SK-N-SH treated with all-trans-retinoic acid at 6 μM for 48 hours (cell line): Measurements from ENCODE around the gene PRDM15.

ENCODE experiments used
- ATAC-seq: fragments of 200-7000 bp; cut with Tn5 transposase; 3 replicates; pipeline ENCODE4 v1.9.1; 2020; ENCODE audit warnings: mild to moderate bottlenecking, moderate library complexity
- ARNTL ChIP-seq: fragments of 450-650 bp; formaldehyde crosslinking; IDR thresholded peaks from 2 replicates; pipeline ENCODE4 v1.5.0; 2020; ENCODE audit warnings: low read depth, mild to moderate bottlenecking, moderate library complexity, borderline replicate concordance
- BACH2 ChIP-seq: fragments of 250-450 bp; sonication (Bioruptor Pico); IDR thresholded peaks from 2 replicates; pipeline ENCODE4 v1.9.0; 2021; ENCODE audit warnings: mild to moderate bottlenecking, borderline replicate concordance
- CREB5 ChIP-seq: fragments of 250-450 bp; sonication (Bioruptor Pico); IDR thresholded peaks from 2 replicates; pipeline ENCODE4 v1.5.1; 2020; ENCODE audit warnings: low read depth, mild to moderate bottlenecking, moderate library complexity
- ESRRG ChIP-seq: fragments of 250-450 bp; sonication (Bioruptor Pico); IDR thresholded peaks from 2 replicates; pipeline ENCODE4 v1.6.1; 2021; ENCODE audit warnings: mild to moderate bottlenecking
- GLIS3 ChIP-seq: fragments of 250-450 bp; sonication (Bioruptor Pico); IDR thresholded peaks from 2 replicates; pipeline ENCODE4 v1.5.0; 2020; ENCODE audit warnings: mild to moderate bottlenecking, moderate library complexity
- ISL1 ChIP-seq: fragments of 250-450 bp; sonication (Bioruptor Pico); IDR thresholded peaks from 2 replicates; pipeline ENCODE4 v2.1.2; 2022; ENCODE audit warnings: mild to moderate bottlenecking, moderate library complexity
- OSR1 ChIP-seq: fragments of 250-450 bp; sonication (Bioruptor Pico); IDR thresholded peaks from 2 replicates; pipeline ENCODE4 v1.8.0; 2022; ENCODE audit warnings: moderate library complexity, mild to moderate bottlenecking, inconsistent platforms
- PPARA ChIP-seq: fragments of 250-450 bp; sonication (Bioruptor Pico); IDR thresholded peaks from 2 replicates; pipeline ENCODE4 v1.5.0; 2020; ENCODE audit warnings: mild to moderate bottlenecking, borderline replicate concordance
- RARB ChIP-seq: fragments of 250-450 bp; sonication (Bioruptor Pico); IDR thresholded peaks from 2 replicates; pipeline ENCODE4 v1.8.0; 2021; ENCODE audit warnings: mild to moderate bottlenecking, moderate library complexity
- TCF4 ChIP-seq: fragments of 250-450 bp; sonication (Bioruptor Pico); IDR thresholded peaks from 2 replicates; pipeline ENCODE4 v1.8.0; 2021; ENCODE audit warnings: mild to moderate bottlenecking, moderate library complexity, borderline replicate concordance
- TOX ChIP-seq: fragments of 250-450 bp; sonication (Bioruptor Pico); IDR thresholded peaks from 2 replicates; pipeline ENCODE4 v1.8.0; 2021; ENCODE audit warnings: mild to moderate bottlenecking, moderate library complexity, borderline replicate concordance
- TSHZ2 ChIP-seq: fragments of 250-450 bp; sonication (Bioruptor Pico); IDR thresholded peaks from 2 replicates; pipeline ENCODE4 v1.5.0; 2020; ENCODE audit warnings: mild to moderate bottlenecking, moderate library complexity
- ZFP30 ChIP-seq: fragments of 450-650 bp; formaldehyde crosslinking; IDR thresholded peaks from 2 replicates; pipeline ENCODE4 v1.5.0; 2022; ENCODE audit warnings: mild to moderate bottlenecking, moderate library complexity
- ZNF565 ChIP-seq: fragments of 450-650 bp; formaldehyde crosslinking; conservative IDR thresholded peaks from 2 replicates; pipeline ENCODE4 v1.5.0; 2020; ENCODE audit warnings: low read depth, mild to moderate bottlenecking, moderate library complexity
- ZNF70 ChIP-seq: fragments of 450-650 bp; formaldehyde crosslinking; IDR thresholded peaks from 2 replicates; pipeline ENCODE4 v1.5.0; 2020; ENCODE audit warnings: mild to moderate bottlenecking, moderate library complexity
- ZNF8 ChIP-seq: fragments of 450-650 bp; formaldehyde crosslinking; IDR thresholded peaks from 2 replicates; pipeline ENCODE4 v1.5.0; 2020; ENCODE audit warnings: mild to moderate bottlenecking, moderate library complexity
- TF ChIP-seq, protein P1 (sequence below): fragments of 250-450 bp; sonication (Bioruptor Pico); IDR thresholded peaks from 2 replicates; pipeline ENCODE4 v1.5.1; 2021; ENCODE audit warnings: mild to moderate bottlenecking, moderate library complexity
- TF ChIP-seq, protein P2 (sequence below): fragments of 250-450 bp; sonication (Bioruptor Pico); IDR thresholded peaks from 2 replicates; pipeline ENCODE4 v1.8.0; 2021; ENCODE audit warnings: low read depth, mild to moderate bottlenecking, moderate library complexity, borderline replicate concordance
- TF ChIP-seq, protein P3 (sequence below): fragments of 250-450 bp; sonication (Bioruptor Pico); IDR thresholded peaks from 2 replicates; pipeline ENCODE4 v1.8.0; 2020; ENCODE audit warnings: mild to moderate bottlenecking, moderate library complexity, borderline replicate concordance

Gene PRDM15

DNA sequence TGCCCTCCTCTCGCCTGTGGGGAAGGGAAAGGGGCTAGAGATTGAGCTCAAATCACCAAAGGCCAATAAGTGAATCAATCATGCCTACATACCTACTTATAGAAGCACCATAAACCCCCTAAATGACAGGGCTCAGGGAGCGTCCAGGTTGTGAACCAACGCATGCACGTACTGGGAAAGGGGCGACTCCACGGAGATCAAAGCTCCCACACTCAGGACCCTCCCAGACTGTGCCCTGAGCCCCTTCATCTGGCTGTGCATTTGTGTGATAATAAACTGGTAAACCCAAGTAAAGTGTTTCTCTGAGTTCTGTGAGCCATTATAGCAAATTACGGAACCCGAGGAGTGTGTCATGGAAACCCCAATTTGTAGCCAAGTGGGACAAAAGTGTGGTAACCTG, 23.8 kb upstream of the PRDM15 start (continued):
- TF ChIP-seq CREB5, result no peak
- no peak for TF ChIP-seq ZFP30 (CRISPR knock-in tag)
- TF ChIP-seq PPARA (CRISPR knock-in tag), result no peak
- TF ChIP-seq OSR1 (CRISPR knock-in tag), result no peak
- no peak for TF ChIP-seq ZNF70 (CRISPR knock-in tag)
- TF ChIP-seq, protein P1, sequence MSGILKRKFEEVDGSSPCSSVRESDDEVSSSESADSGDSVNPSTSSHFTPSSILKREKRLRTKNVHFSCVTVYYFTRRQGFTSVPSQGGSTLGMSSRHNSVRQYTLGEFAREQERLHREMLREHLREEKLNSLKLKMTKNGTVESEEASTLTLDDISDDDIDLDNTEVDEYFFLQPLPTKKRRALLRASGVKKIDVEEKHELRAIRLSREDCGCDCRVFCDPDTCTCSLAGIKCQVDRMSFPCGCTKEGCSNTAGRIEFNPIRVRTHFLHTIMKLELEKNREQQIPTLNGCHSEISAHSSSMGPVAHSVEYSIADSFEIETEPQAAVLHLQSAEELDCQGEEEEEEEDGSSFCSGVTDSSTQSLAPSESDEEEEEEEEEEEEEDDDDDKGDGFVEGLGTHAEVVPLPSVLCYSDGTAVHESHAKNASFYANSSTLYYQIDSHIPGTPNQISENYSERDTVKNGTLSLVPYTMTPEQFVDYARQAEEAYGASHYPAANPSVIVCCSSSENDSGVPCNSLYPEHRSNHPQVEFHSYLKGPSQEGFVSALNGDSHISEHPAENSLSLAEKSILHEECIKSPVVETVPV (CRISPR knock-in tag), result no peak
- TF ChIP-seq GLIS3 (CRISPR knock-in tag), result no peak
- TF ChIP-seq ARNTL (CRISPR knock-in tag), result no peak
- TF ChIP-seq ISL1, result no peak
- TF ChIP-seq, protein P2, sequence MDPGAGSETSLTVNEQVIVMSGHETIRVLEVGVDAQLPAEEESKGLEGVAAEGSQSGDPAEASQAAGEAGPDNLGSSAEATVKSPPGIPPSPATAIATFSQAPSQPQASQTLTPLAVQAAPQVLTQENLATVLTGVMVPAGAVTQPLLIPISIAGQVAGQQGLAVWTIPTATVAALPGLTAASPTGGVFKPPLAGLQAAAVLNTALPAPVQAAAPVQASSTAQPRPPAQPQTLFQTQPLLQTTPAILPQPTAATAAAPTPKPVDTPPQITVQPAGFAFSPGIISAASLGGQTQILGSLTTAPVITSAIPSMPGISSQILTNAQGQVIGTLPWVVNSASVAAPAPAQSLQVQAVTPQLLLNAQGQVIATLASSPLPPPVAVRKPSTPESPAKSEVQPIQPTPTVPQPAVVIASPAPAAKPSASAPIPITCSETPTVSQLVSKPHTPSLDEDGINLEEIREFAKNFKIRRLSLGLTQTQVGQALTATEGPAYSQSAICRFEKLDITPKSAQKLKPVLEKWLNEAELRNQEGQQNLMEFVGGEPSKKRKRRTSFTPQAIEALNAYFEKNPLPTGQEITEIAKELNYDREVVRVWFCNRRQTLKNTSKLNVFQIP (CRISPR knock-in tag), result no peak
- TF ChIP-seq TCF4 (CRISPR knock-in tag), result no peak
- TF ChIP-seq RARB (CRISPR knock-in tag), result no peak
- TF ChIP-seq, all 23 proteins: peak for 0

GRCh38 chr21:41901782-41902181, 22.6 kb upstream of the PRDM15 start:
- ATAC-seq, result no peak
- no peak for TF ChIP-seq RARB (CRISPR knock-in tag)
- no peak for TF ChIP-seq TOX (CRISPR knock-in tag)
- TF ChIP-seq PPARA (CRISPR knock-in tag), result no peak
- TF ChIP-seq, protein P2 (CRISPR knock-in tag), result no peak
- no peak for TF ChIP-seq ZNF8 (CRISPR knock-in tag)
- TF ChIP-seq ZNF565, result no peak
- no peak for TF ChIP-seq OSR1 (CRISPR knock-in tag)
- TF ChIP-seq GLIS3 (CRISPR knock-in tag), result no peak
- no peak for TF ChIP-seq ZFP30 (CRISPR knock-in tag)
- no peak for TF ChIP-seq ESRRG (CRISPR knock-in tag)
- TF ChIP-seq ARNTL (CRISPR knock-in tag), result no peak
- no peak for TF ChIP-seq TCF4 (CRISPR knock-in tag)
- no peak for TF ChIP-seq ZNF70 (CRISPR knock-in tag)
- TF ChIP-seq TSHZ2 (CRISPR knock-in tag), result no peak
- TF ChIP-seq BACH2 (CRISPR knock-in tag), result no peak

DNA sequence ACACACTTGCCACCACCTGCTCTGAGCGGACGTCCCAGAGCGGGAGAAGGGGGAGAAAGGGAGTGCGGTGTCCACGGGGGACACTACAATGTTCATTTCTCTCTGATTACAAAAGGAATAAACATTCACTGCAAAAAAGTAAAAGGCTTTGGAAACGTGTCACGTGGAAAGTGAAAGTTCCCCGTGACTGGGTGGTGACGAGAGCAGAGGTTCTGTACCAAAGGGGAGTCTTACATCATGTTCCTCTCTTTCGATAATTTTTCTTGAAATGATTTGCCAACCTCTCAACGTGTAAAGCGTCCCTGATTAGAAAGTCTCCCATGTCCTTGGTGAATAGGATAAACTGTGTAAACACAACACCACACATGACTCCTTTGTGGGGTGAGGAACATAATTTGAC, 22.0 kb upstream of the PRDM15 start:
- no peak for ATAC-seq
- TF ChIP-seq, protein P3, sequence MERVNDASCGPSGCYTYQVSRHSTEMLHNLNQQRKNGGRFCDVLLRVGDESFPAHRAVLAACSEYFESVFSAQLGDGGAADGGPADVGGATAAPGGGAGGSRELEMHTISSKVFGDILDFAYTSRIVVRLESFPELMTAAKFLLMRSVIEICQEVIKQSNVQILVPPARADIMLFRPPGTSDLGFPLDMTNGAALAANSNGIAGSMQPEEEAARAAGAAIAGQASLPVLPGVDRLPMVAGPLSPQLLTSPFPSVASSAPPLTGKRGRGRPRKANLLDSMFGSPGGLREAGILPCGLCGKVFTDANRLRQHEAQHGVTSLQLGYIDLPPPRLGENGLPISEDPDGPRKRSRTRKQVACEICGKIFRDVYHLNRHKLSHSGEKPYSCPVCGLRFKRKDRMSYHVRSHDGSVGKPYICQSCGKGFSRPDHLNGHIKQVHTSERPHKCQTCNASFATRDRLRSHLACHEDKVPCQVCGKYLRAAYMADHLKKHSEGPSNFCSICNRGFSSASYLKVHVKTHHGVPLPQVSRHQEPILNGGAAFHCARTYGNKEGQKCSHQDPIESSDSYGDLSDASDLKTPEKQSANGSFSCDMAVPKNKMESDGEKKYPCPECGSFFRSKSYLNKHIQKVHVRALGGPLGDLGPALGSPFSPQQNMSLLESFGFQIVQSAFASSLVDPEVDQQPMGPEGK (CRISPR knock-in tag), result no peak
- TF ChIP-seq, all 23 proteins: peak for 0
